KOPT-K1 (cell line): ENCODE results near the gene RAB27B.
"Not testable (repeated sequence)": the region's sequence is repeated elsewhere in the genome, so short reads cannot be mapped to it uniquely, and the experiment has no call there.

Experiments used
- H3K27ac ChIP-seq: fragments of 200-600 bp; sonication (generic); 2 replicates; pipeline ENCODE4 v1.5.1; 2016; ENCODE audit warnings: antibody characterized with exemption, mild to moderate bottlenecking, low read depth, low read length; ENCODE audit not compliant: poor library complexity, severe bottlenecking
- H3K36me3 ChIP-seq: fragments of 200-600 bp; sonication (generic); 2 replicates; pipeline ENCODE4 v1.5.1; 2017; ENCODE audit warnings: antibody characterized with exemption, mild to moderate bottlenecking, low read length, moderate library complexity; ENCODE audit not compliant: insufficient read depth
- H3K9me3 ChIP-seq: fragments of 200-600 bp; sonication (generic); 2 replicates; pipeline ENCODE4 v1.5.1; 2017; ENCODE audit warnings: antibody characterized with exemption, low read length, mild to moderate bottlenecking; ENCODE audit not compliant: insufficient read depth, poor library complexity, severe bottlenecking

RAB27B gene

DNA sequence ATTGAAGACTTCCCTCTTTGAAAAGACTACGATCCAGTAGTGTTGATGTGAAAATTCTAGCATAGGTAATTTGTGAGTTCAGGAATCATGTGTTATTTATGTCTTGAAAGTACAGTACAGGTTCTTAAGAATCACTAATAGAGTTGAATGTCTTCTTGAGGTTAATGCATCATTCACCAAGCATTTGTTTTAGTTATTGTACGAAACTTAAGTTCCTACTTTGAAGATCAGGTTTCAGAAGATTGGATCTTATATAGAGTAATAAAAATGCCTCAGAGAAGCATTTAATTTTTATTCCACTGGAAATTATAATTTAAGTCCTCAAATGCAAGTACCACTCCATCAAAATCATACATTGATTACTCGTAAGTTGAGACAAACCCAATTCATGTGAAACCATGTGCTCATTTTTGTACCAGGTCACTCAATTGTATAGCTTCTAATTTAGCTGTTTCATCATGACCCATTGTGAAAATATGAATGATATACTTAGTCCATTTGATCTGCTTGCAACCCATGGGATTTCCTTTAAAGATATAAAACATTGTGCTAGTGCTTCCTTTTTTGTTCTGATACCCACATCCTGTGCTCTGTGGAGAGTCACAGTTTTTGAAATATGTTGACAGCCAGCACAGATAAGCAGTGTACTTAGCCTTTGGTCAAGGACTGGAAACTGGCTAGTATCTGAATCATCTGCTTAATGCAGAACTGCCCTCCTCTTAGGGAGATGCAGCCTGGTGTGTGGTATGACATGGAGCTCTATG, 22.5 kb upstream of the RAB27B start:
- Histone ChIP-seq H3K9me3 (no peaks in the 10 kb centered on the region), H3K27ac (no peak overlapping the region), H3K36me3 (no peaks in the 10 kb centered on the region)

DNA sequence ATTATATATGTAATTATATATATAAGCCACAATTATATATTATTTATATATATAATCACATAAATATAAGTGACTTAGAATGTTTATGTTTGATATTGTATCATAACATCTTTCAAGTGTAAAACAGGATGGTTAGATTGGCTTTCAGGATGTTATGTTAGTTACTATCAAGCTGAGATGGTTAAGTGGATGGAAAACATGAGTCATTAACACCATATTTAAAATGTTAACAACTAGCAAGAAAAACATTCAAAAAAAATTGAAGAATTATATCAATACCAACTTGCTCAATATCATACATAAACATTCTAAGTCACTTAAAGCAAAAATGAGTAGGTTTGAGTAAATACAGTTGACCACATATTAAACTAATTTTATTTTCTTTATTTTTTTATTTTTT, 21.8 kb upstream of the RAB27B start:
- H3K27ac ChIP-seq = no peak overlapping the region
- H3K36me3 ChIP-seq = no peaks in the 10 kb centered on the region
- no peaks in the 10 kb centered on the region for H3K9me3 ChIP-seq

DNA sequence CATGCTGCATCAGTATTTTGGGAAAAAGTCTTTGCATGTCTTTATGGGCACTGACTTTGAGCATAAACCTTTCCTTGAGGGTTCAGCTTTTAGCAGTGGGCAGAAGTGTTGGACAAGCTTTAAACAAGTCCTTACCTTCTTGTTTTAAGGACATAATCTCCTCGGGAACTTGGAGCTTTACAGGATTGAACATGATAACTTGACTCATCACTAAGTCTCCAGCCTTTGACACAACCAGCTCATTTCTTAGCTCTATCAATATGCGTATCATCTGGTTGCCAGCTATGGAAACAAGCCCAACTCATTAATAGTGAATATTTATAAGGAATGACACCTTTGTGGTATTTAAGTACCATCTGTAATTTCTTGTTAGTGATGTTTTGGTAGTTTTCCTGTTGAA, 21.0 kb upstream of the RAB27B start:
- no peak overlapping the region for H3K27ac ChIP-seq

DNA sequence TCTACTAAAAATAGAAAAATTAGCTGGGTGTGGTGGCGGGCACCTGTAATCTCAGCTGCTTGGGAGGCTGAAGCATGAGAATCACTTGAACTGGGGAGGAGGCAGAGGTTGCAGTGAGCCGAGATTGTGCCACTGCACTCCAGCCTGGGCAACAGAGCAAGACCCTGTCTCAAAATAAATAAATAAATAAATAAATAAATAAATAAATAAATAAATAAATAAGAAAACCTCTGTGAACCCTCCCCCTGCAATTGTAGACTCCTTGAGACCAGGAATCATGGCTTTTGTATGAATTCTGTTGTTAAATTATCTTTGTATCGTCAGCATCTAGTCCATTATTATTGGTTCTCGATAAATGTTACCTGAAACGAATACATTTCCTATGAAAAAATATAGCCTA, 17.6 kb upstream of the RAB27B start:
- H3K36me3 ChIP-seq, H3K9me3 ChIP-seq, H3K27ac ChIP-seq: not testable (repeated sequence)

More for the DNA sequence above, 21.0 kb upstream of the RAB27B start:
- no peaks in the 10 kb centered on the region for H3K9me3 ChIP-seq
- no peaks in the 10 kb centered on the region for H3K36me3 ChIP-seq

DNA sequence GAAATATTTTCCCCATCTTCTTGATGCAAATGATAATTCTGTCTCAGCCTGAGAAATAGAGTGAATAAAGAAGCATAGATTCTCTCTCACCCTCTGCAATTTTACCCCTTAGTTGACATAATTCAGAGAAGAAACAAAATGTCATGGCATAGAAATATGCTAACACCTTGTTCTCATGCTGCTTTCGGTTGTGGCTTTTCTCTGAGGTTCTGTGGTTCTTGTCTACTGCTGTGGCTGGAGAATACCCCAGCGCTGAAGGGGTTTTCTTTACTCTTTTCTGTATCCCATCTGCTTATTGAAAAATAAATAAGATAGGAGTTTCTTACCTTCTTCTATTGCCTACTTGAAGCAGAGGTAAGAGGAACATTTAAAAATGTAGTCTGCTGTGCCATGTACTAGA, 15.4 kb upstream of the RAB27B start:
- H3K27ac ChIP-seq = no peak overlapping the region
- H3K9me3 ChIP-seq = no peaks in the 10 kb centered on the region
- no peaks in the 10 kb centered on the region for H3K36me3 ChIP-seq

DNA sequence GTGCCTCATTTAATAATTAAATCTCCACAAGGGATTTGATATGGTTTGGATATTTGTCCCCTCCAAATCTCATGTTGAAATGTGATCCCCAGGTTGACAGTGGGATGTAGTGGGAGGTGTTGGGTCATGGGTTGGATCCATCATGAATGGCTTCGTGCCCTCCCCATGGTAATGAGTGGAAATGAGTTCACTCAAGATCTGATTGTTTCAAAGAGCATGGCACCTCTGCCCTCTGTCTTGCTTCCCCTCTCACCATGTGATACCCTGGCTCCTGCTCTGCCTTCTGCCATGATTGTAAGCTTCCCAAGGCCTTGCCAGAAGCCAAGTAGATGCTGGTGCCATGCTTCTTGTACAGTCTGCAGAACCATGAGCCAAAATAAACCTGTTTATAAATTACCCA, 15.0 kb upstream of the RAB27B start:
- Histone ChIP-seq H3K36me3 (no peaks in the 10 kb centered on the region), H3K27ac (no peak overlapping the region), H3K9me3 (no peaks in the 10 kb centered on the region)

DNA sequence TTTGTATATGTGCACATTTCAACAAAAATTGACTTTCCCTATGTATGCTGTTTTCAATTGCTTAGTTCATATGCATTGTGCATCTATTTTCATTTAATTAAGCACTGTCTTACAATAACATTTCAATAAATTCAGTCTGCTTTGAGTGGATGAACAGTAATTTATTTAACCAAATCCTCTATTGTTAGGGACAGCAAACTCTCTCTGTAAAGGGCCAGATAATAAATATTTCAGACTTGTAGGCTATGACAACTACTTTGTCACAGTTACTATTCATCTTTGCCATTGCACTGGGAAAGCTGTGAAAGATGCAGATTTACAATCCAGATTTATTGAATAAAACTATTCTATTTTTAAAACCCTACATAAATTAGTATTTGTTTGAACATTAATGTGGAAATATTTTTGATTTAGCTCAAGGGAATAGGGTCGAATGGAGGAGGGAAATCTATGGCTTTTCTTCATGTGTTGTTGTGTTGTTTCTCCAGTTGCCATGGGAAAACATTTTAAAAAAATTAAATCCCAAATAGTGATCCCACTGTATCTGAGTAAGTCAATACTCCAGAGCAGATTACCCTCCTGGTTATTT, 14.2 kb upstream of the RAB27B start:
- Histone ChIP-seq H3K9me3 (no peaks in the 10 kb centered on the region), H3K36me3 (no peaks in the 10 kb centered on the region), H3K27ac (no peak overlapping the region)

DNA sequence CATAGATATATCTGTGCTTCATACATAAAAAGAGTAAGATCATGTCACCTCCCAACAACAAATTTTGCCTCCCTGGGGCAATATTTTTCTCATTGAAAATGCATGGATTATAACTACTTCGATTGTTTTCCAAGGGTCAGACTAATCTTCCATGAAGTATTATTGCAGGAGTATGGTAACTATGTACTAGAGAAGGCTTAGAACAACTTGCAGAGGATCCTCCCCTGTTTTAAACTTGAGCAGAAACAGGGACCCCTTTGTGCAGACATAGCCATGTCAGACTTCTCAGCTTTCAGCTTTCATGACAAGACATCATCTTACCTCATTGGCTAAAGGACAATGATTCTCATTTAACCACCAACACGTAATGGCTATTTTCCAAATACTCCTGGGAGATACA, 13.2 kb upstream of the RAB27B start:
- Histone ChIP-seq H3K27ac (no peak overlapping the region), H3K9me3 (no peaks in the 10 kb centered on the region), H3K36me3 (no peaks in the 10 kb centered on the region)

DNA sequence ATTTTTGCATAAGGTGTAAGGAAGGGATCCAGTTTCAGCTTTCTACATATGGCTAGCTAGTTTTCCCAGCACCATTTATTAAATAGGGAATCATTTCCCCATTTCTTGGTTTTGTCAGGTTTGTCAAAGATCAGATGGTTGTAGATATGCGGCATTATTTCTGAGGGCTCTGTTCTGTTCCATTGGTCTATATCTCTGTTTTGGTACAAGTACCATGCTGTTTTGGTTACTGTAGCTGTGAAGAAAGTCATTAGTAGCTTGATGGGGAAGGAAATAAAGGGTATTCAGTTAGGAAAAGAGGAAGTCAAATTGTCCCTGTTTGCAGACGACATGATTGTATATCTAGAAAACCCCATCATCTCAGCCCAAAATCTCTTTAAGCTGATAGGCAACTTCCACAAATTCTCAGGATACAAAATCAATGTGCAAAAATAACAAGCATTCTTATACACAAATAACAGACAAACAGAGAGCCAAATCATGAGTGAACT, 7.4 kb upstream of the RAB27B start:
- H3K9me3 ChIP-seq, H3K27ac ChIP-seq, H3K36me3 ChIP-seq: not testable (repeated sequence)

DNA sequence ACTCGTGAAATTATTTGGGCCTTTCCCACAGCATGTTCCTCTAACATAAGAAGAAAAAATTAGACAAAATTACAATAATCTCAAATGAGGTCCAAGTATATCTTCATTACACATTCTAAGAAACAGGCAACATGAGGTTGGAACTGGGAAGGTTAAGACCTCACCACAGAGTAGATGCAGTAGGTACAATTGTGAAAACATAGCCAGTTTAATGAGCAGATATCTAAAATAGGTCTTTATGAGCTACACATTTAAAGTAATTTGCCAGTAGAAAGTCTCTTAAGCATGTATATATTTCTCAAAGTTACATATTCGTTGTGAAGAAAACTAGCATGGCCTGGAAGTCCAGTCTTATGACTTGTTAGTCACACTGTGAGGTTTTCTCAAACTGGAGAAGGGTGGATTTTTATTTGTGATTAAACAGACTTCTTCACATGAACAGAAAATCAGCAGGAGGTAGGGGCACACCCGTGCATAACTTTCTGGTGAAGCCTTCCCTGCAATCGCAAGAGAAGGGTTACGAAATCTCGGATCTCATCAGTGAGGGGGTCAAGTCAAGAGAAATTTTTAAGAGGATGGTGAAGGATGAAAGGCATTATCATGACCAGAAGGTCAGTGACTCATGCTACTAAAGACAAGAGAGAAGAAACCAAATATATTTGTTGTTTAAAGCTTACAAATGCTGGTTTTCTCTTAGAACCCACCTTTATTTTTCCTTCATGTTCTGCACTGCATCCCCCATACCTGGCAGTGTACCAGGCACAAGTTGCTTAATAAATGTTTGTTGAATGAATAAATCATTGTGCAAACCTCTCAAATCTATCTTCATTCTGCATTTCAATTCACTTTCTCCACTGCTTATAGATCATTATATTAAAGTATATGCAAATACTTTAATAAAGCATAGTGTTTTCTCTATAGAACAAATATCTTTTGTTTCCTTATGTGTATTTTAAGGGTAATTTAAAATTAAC, 5.1 kb upstream of the RAB27B start:
- Histone ChIP-seq H3K36me3 (no peaks in the 10 kb centered on the region), H3K27ac (no peak overlapping the region), H3K9me3 (no peaks in the 10 kb centered on the region)

DNA sequence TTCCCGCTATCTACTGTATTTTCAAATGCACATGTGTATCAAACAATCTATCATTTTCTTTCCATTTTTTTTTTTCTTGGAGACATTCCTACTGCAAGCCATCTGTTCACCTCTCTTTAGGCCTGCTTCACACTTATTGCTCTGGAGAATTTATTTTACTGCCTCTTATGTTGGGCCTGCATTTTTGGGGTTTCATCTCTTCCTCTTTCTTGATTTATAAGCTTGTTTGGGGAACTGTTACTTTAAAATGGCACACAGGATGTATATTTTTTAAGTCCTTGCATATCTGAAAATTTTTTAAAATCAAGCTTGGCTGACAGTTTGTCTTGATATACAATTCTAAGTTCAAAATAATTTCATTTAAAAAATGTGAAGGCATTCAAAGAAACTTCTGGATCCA, 3.5 kb upstream of the RAB27B start:
- H3K36me3 ChIP-seq = no peaks in the 10 kb centered on the region
- H3K27ac ChIP-seq = no peak overlapping the region

DNA sequence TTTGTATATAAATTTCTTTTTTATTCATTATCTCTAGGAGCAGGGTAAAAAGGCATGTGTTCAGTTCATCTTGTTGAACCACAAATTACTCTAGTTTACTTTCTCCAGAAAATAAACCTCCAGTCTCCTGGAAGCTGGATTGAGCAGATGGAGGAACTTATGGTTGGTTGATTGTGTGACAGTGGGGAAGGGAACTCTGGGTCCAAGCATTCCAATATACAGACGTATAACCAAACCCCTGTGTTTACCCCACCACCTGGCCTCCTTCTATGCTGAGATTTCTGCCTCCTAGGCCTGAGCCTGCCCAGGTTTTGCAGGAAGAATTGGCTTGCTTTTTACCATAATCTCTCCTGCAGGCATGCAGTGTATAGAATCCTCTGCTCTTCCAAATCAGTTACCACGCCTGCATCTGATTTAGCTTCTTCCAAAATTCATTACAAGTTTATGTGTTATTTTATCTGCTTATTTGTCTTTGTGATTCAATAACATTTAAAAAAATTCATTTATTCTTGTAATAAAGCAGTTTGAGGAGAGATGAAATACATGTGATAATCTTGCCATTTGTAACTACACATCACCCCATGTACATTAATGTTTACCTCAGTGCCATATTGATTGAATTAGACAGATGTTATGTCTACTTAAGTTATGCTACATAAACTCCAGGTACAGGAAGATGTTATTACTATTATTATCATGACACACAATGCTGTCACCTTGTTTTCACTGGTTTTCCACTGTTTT, 2.5 kb upstream of the RAB27B start:
- Histone ChIP-seq H3K36me3 (no peaks in the 10 kb centered on the region), H3K27ac (no peak overlapping the region), H3K9me3 (no peaks in the 10 kb centered on the region)

More for the DNA sequence above, 3.5 kb upstream of the RAB27B start:
- H3K9me3 ChIP-seq = no peaks in the 10 kb centered on the region

DNA sequence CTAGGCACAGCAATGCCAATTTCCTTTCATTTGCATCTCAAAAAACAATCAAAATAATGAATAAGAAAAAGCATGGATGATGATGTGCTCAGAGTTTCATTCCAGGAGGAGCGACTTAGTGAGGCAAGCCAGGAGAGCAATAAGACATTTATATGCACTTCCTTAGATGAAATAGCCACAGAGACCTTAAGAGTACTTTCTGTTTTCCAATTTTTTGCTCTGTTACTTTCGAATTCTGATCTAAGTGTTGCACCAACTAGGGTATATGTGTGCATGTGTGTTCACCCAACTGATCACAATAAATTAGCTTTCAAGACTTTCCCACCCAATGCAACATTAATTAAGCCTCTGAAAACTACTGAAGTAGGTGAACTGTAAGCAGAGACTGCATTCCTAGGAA, 709 bp downstream of the RAB27B start:
- peaks cover 5% of the 10 kb centered on the region for H3K9me3 ChIP-seq
- H3K27ac ChIP-seq = no peak overlapping the region
- no peaks in the 10 kb centered on the region for H3K36me3 ChIP-seq

DNA sequence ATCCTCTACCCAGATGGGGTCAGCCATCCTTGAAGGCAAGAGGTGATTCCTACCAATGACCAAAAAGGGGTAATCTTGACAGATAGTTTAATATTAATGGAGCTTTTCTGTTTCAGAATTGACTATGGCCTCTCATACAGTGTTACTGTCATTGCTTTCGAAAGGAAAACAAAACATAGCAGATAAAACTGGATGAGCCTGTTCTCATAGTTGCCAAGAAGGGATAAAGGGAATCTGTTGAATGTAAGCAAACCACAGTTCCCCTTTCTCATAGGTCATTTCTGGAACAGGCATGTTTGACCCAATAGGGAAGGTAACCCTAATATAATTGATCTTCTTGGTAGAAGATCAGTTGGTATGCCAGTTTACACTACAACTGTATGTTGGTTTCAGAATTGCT, 1.6 kb downstream of the RAB27B start:
- Histone ChIP-seq H3K36me3 (no peaks in the 10 kb centered on the region), H3K27ac (no peak overlapping the region), H3K9me3 (peaks cover 5% of the 10 kb centered on the region)

DNA sequence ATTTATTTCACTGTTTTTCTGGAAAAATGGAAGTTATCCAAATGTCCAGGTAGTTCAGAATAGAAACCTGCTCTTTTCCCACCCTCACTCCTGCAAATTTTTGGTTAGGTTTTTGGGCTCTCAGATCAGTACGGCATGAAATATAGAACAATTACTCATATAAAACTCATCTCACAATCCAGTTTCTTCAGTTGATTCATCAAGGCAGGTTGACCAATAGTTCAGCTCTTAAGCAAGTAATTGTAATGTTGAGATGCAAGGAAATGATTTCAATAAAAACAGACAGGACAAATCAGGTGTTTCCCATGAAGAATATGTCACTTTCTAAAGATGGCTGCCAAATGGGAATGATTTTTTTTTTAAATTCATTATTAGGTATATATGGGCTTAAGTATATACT, 2.0 kb downstream of the RAB27B start:
- H3K27ac ChIP-seq = no peak overlapping the region
- H3K9me3 ChIP-seq = peaks cover 5% of the 10 kb centered on the region
- no peaks in the 10 kb centered on the region for H3K36me3 ChIP-seq
